SJSA1 (cell line): Measurements from ENCODE around the gene WDR62. TPM values are rescaled to one million over a fixed set of nuclear protein-coding genes. Genes with fewer than 3 reads are reported as not detected.
"Not testable (repeated sequence)": the region's sequence is repeated elsewhere in the genome, so short reads cannot be mapped to it uniquely, and the experiment has no call there.

ENCODE experiments used
- DNase-seq, 2 experiments: peaks; one replicate each; pipeline ENCODE4 v3.0.0-alpha.2; 2015 to 2020; ENCODE audit warnings: low spot score in 2 of 2, low read depth in 1 of 2
- H3K27ac ChIP-seq: fragments of 250-450 bp; sonication (Bioruptor Pico); 2 replicates; pipeline ENCODE4 v1.5.1; 2020; ENCODE audit warnings: mild to moderate bottlenecking, moderate library complexity
- H3K27me3 ChIP-seq: fragments of 250-450 bp; sonication (Bioruptor Pico); replicated peaks from 2 replicates; pipeline ENCODE4 v1.5.1; 2020; ENCODE audit warnings: mild to moderate bottlenecking, moderate library complexity
- H3K36me3 ChIP-seq: fragments of 250-450 bp; sonication (Bioruptor Pico); 2 replicates; pipeline ENCODE4 v1.5.1; 2020; ENCODE audit warnings: mild to moderate bottlenecking
- H3K4me1 ChIP-seq: fragments of 250-450 bp; sonication (Bioruptor Pico); replicated peaks from 2 replicates; pipeline ENCODE4 v1.6.1; 2021; ENCODE audit warnings: mild to moderate bottlenecking
- H3K4me3 ChIP-seq: fragments of 250-450 bp; sonication (Bioruptor Pico); 2 replicates; pipeline ENCODE4 v1.5.1; 2020; ENCODE audit warnings: mild to moderate bottlenecking
- H3K9me3 ChIP-seq: fragments of 250-450 bp; sonication (Bioruptor Pico); replicated peaks from 2 replicates; pipeline ENCODE4 v1.5.1; 2020; ENCODE audit warnings: mild to moderate bottlenecking
- total RNA-seq: library from RNA; depleted of rRNA; stranded (reverse); fragments of >200 nt; shearing (Covaris generic); gene quantifications from 2 replicates; pipeline ENCODE4 v1.2.3, GENCODE V29; 2014

The WDR62 gene
- total RNA-seq, 1 experiment from 2014 or later: 23.3 TPM

DNA sequence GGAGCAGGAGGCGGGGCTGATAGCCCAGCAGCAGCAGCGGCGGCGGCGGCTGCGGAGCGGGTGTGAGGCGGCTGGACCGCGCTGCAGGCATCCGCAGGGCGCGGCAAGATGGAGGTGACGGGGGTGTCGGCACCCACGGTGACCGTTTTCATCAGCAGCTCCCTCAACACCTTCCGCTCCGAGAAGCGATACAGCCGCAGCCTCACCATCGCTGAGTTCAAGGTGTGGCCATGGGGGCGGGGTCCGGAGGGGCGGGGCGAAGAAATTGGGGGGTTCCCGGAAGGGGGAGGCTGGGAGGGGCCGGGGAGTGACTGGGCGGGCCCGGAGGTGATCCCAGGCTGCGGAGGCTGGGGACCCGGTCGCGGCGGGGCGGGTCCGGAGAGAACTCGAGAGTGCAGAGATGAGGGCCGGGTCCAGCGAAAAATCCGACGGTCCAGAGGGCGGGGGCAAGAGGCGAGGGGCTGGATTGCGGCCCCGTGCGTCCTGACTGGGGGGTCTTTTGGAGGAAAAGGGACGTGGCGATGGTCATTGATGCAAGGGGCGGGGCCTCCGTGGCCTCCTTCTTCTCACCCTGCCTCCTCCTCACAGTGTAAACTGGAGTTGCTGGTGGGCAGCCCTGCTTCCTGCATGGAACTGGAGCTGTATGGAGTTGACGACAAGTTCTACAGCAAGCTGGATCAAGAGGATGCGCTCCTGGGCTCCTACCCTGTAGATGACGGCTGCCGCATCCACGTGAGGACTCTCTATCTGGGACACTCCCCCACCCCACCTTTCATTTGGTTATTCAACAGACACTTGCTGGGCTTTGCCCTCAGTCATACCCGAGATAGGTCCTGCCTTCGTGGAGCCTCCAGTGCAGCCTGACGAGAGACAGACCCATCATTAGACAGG, 61.0 kb downstream of the WDR62 start, which contains the start of gene TBCB:
Gene TBCB, plus strand, starts transcription at position 16 of the 891 bp plus-strand sequence. Its CDS starts 93 bp downstream, at position 109.
- DNase-seq: peak; percentile 59 to 78
- Histone ChIP-seq H3K4me1 (peaks cover 19% of the 10 kb centered on the region), H3K27me3 (no peaks in the 10 kb centered on the region), H3K9me3 (no peaks in the 10 kb centered on the region), H3K27ac (peak within 1 kb of the TSS; percentile 52), H3K4me3 (peak within 1 kb of the TSS; percentile 69), H3K36me3 (peaks cover 67% of the 10 kb centered on the region)

- Histone ChIP-seq H3K4me3 (peak overlapping the region; percentile 69), H3K36me3 (peaks cover 66% of the 10 kb centered on the region), H3K27ac (no peak overlapping the region)
Measured at GRCh38 chr19:36116344-36116637, 61.6 kb downstream of the WDR62 start.

GRCh38 chr19:36120092-36120983, 65.6 kb downstream of the WDR62 start:
- Histone ChIP-seq H3K27ac (no peak overlapping the region), H3K36me3 (peaks cover 69% of the 10 kb centered on the region), H3K4me3 (no peak overlapping the region), H3K4me1 (peaks cover 7% of the 10 kb centered on the region), H3K27me3 (no peaks in the 10 kb centered on the region), H3K9me3 (no peaks in the 10 kb centered on the region)
- no peak for DNase-seq

More at GRCh38 chr19:36116344-36116637, 61.6 kb downstream of the WDR62 start:
- peaks cover 19% of the 10 kb centered on the region for H3K4me1 ChIP-seq
- DNase-seq: no peak
- no peaks in the 10 kb centered on the region for H3K27me3 ChIP-seq
- no peaks in the 10 kb centered on the region for H3K9me3 ChIP-seq

DNA sequence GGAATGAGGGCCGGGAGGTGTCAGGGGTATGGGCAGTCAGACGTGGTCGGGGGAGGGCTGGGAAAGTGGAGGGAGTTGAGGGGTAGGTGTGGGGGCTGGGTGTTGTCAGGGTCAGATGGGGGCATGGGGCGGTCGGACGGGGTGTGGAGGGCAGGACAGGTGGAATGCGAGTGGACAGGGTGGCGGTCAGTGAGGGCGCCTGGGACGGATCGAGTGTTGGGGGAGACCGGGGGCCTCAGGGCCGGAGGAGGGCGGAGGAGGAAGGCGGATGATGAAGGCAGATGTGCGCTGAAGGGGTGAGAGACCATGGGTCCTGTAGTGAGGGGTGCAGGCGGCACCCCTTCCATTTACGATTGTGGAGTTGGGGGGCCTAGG, 66.3 kb downstream of the WDR62 start:
- Histone ChIP-seq H3K36me3 (peaks cover 75% of the 10 kb centered on the region), H3K4me1 (peaks cover 4% of the 10 kb centered on the region), H3K4me3 (no peak overlapping the region), H3K27ac (no peak overlapping the region), H3K9me3 (no peaks in the 10 kb centered on the region), H3K27me3 (no peaks in the 10 kb centered on the region)
- no peak for DNase-seq

GRCh38 chr19:36121486-36122124, 66.9 kb downstream of the WDR62 start:
- peaks cover 71% of the 10 kb centered on the region for H3K36me3 ChIP-seq
- H3K9me3 ChIP-seq: no peaks in the 10 kb centered on the region
- no peaks in the 10 kb centered on the region for H3K27me3 ChIP-seq
- DNase-seq: no peak
- no peaks in the 10 kb centered on the region for H3K4me1 ChIP-seq
- no peak overlapping the region for H3K4me3 ChIP-seq
- H3K27ac ChIP-seq: no peak overlapping the region

DNA sequence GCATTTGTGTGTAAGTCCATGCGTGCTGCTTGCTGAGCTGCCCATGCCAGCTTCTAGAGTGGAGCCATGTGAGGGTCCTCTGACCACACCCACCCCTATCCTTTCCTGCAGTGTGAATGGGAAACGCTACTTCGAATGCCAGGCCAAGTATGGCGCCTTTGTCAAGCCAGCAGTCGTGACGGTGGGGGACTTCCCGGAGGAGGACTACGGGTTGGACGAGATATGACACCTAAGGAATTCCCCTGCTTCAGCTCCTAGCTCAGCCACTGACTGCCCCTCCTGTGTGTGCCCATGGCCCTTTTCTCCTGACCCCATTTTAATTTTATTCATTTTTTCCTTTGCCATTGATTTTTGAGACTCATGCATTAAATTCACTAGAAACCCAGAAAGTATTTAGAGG, 70.9 kb downstream of the WDR62 start:
- Histone ChIP-seq H3K4me1 (peaks cover 9% of the 10 kb centered on the region), H3K9me3 (no peaks in the 10 kb centered on the region)

DNA sequence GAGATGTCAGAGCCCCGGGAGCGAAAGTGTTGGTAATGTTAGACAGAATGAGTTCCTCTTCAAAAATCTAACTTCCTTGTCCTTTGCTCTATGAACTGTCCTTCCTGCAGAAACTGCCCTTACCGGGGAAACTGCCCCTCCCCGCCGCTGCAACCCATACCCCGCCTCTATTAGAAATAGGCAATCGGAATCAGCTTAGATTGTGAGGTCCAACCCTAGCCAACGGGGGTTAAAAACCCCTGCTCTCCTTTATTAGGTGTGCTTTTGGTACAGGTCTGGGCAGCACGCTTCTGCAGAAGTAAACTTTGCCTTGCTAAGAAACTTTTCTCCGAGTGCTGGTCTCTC, 73.7 kb downstream of the WDR62 start:
- H3K4me3 ChIP-seq: peak overlapping the region; percentile 40

More for the DNA sequence above, 70.9 kb downstream of the WDR62 start:
- no peak overlapping the region for H3K27ac ChIP-seq
- no peak for DNase-seq
- H3K36me3 ChIP-seq: peaks cover 35% of the 10 kb centered on the region
- H3K27me3 ChIP-seq: no peaks in the 10 kb centered on the region
- H3K4me3 ChIP-seq: no peak overlapping the region

DNA sequence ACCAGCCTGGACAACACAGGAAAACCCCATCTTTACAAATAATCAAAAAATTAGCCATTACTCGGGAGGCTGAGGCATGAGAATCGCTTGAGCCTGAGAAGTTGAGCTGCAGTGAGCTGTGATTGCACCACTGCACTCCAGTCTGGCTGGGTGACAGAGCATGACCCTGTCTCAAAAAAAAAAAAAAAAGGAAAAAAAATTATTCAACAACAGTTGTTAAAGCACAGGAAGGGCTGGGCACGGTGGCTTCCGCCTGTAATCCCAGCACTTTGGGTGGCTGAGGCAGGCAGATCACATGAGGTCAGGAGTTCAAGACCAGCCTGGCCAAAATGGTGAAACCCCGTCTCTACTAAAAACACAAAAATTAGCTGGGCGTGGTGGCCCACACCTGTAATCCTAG, 76.5 kb downstream of the WDR62 start:
- not testable (repeated sequence) for H3K27me3 ChIP-seq, DNase-seq

More for the DNA sequence above, 73.7 kb downstream of the WDR62 start:
- peak overlapping the region; percentile 50 for H3K27ac ChIP-seq
- DNase-seq: no peak
- no peaks in the 10 kb centered on the region for H3K9me3 ChIP-seq
- H3K36me3 ChIP-seq: peaks cover 27% of the 10 kb centered on the region
- H3K4me1 ChIP-seq: peaks cover 13% of the 10 kb centered on the region
- no peaks in the 10 kb centered on the region for H3K27me3 ChIP-seq

GRCh38 chr19:36134867-36135266, 80.2 kb downstream of the WDR62 start:
- H3K27ac ChIP-seq, H3K27me3 ChIP-seq, DNase-seq, H3K36me3 ChIP-seq, H3K9me3 ChIP-seq, H3K4me3 ChIP-seq: not testable (repeated sequence)
- H3K4me1 ChIP-seq: peaks cover 23% of the 10 kb centered on the region

More for the DNA sequence above, 76.5 kb downstream of the WDR62 start:
- not testable (repeated sequence) for H3K9me3 ChIP-seq, H3K36me3 ChIP-seq, H3K4me3 ChIP-seq, H3K27ac ChIP-seq
- peaks cover 15% of the 10 kb centered on the region for H3K4me1 ChIP-seq

- peak; percentile 14 to 69 for DNase-seq
- no peaks in the 10 kb centered on the region for H3K9me3 ChIP-seq
- H3K4me1 ChIP-seq: peaks cover 29% of the 10 kb centered on the region
- H3K4me3 ChIP-seq: no peak overlapping the region
- H3K27me3 ChIP-seq: no peaks in the 10 kb centered on the region
- peaks cover 15% of the 10 kb centered on the region for H3K36me3 ChIP-seq
- H3K27ac ChIP-seq: no peak overlapping the region
Measured at GRCh38 chr19:36136964-36137686, 82.4 kb downstream of the WDR62 start.

DNA sequence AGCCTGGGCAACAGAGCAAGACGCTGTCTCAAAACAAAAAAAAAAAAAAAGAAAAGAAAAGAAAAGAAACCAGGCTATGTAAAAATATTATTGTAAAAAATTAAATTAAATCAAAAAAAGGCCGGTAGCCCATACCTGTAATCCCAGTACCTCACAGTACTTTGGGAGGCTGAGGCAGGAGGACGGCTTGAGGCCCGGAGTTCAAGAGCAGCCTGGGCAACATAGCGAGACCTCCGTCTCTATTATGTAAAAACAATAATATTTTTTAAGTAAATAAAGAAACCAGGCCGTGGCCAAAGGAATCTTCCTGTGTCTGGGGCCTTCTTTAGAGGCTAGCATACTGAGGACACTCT, 84.4 kb downstream of the WDR62 start:
- Histone ChIP-seq H3K9me3 (no peaks in the 10 kb centered on the region), H3K36me3 (peaks cover 28% of the 10 kb centered on the region), H3K27me3 (no peaks in the 10 kb centered on the region), H3K4me1 (peaks cover 24% of the 10 kb centered on the region), H3K4me3 (peak overlapping the region; percentile 73), H3K27ac (peak overlapping the region; percentile 93)
- no peak for DNase-seq

- Histone ChIP-seq H3K27ac (peak within 1 kb of the TSS; percentile 93), H3K9me3 (no peaks in the 10 kb centered on the region), H3K4me1 (peaks cover 24% of the 10 kb centered on the region), H3K36me3 (peaks cover 33% of the 10 kb centered on the region), H3K27me3 (no peaks in the 10 kb centered on the region), H3K4me3 (peak within 1 kb of the TSS; percentile 73)
- peak; percentile 93 to 97 for DNase-seq
Measured at GRCh38 chr19:36139473-36140303, 85.0 kb downstream of the WDR62 start, which contains the start of gene CAPNS1. TSS of gene CAPNS1 (plus strand) at chr19:36140066. CDS start at chr19:36141012, 946 bp downstream.
